Measurements from ENCODE around the gene USHBP1.

The USHBP1 gene

DNA sequence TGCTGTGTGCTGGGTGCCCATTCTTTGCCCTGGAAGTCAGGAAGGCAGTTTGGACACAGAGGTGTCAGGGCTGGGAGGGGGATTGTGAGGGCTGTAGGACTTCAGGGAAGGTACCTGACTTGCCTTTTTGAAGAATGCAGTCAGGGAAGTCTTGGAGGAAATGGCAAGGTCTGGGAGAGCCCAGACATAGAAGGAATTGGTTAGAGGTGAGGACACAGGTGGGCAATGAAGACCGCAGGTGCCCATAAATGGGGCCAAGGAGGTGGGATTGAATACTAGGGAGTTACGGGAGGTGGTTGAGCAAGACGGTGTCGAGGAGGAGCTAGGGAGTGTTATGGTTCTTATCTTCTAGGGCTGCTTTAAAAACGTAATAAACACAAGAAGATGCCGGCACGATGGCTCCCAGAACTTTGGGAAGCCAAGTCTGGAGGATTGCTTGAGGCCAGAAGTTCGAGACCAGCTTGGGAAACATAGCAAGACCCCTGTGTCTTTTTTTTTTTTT, 43.4 kb upstream of the USHBP1 start:
- no peak for DNase-seq (ENCODE audit: extremely low read depth, low read depth)
- TF ChIP-seq, protein P1, sequence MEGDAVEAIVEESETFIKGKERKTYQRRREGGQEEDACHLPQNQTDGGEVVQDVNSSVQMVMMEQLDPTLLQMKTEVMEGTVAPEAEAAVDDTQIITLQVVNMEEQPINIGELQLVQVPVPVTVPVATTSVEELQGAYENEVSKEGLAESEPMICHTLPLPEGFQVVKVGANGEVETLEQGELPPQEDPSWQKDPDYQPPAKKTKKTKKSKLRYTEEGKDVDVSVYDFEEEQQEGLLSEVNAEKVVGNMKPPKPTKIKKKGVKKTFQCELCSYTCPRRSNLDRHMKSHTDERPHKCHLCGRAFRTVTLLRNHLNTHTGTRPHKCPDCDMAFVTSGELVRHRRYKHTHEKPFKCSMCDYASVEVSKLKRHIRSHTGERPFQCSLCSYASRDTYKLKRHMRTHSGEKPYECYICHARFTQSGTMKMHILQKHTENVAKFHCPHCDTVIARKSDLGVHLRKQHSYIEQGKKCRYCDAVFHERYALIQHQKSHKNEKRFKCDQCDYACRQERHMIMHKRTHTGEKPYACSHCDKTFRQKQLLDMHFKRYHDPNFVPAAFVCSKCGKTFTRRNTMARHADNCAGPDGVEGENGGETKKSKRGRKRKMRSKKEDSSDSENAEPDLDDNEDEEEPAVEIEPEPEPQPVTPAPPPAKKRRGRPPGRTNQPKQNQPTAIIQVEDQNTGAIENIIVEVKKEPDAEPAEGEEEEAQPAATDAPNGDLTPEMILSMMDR (IDR thresholded peaks at IDR 0.05; ENCODE audit: low read depth, low read length, missing control alignments), result no peak
- no peak overlapping the region for H3K4me3 ChIP-seq (replicated peaks; ENCODE audit: low read depth, low read length)

DNA sequence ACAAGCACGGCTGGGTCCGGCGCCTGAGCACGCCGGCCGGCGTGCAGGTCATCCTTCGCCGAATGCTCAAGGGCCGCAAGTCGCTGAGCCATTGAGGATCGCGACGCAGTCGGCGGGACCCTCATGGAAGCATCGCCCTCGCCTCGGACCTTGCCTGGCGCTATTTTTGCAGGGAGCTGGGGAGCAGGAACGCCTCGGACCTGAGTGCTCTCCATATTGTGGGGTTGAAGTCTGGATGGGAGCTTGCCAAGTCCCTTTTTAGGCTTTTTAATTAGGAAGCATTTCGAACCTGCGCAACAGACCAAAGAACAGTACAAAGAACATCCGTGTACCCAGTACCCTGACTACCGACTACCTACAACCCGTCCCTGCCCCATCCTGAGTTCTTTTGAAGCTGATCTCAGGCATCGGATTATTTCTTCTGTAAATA, 41.8 kb upstream of the USHBP1 start:
- TF ChIP-seq, protein P1 (IDR thresholded peaks at IDR 0.05; ENCODE audit: low read depth, low read length, missing control alignments), result no peak
- peak overlapping the region; percentile 66 for H3K4me3 ChIP-seq (replicated peaks; ENCODE audit: low read depth, low read length)
- no peak for DNase-seq (ENCODE audit: extremely low read depth, low read depth)

DNA sequence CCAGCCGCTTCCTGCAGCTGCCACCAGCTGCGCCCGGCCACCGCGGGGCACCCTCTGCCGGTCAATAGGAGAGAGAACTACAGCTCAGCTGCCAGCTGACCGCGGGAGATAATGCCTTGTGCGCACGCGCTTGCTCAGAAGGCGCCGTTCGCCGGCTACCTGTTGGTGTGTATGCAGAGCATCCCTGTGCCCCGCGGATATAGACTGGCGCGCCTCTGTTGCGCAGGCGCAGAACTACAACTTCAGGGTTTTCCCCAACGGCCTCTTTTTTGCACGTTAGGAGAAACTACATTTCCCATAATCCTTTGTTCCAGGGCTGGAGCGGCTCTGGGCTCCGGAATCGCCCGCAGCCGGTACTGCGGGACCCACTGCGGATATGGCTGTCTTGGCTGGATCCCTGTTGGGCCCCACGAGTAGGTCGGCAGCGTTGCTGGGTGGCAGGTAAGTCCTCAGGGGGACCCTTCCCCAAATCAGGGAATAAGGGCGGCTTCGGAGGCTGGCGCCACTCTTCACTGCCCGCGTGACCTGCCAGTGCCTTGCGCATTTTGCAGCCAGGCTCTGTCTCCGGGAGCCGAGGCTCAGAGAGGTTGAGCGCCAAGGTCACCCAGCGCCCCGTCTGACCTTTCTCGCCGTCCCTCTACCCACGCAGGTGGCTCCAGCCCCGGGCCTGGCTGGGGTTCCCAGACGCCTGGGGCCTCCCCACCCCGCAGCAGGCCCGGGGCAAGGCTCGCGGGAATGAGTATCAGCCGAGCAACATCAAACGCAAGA, 41.2 kb upstream of the USHBP1 start, which contains the start of gene MRPL34:
Gene MRPL34 (plus strand): TSS at position 356 of the 768 bp plus-strand sequence. CDS start 21 bp downstream, at position 377.
- peak; percentile 97 for DNase-seq (ENCODE audit: extremely low read depth, low read depth)
- H3K4me3 ChIP-seq (replicated peaks; ENCODE audit: low read depth, low read length), result peak within 1 kb of the TSS; percentile 66
- TF ChIP-seq, protein P1 (IDR thresholded peaks at IDR 0.05; ENCODE audit: low read depth, low read length, missing control alignments), result peak; percentile 76

DNA sequence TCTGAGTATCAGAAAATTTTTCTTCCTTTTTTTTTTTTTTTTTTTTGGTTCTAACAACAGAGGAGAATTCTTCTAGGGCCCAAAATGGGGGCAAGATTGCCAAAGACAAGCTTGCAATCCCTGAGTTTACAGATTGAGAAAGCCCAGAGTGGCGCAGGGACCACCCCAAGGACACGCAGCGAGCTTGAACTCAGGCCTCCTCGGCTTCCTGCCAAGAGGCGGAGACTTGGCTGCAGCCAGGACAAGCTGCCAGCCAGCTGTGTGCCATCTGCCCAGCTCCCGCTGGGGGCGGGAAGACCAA, 40.6 kb upstream of the USHBP1 start:
- H3K4me3 ChIP-seq (replicated peaks; ENCODE audit: low read depth, low read length), result peak overlapping the region; percentile 66; the same call in 1 of the 2 replicates
- TF ChIP-seq, protein P1 (IDR thresholded peaks at IDR 0.05; ENCODE audit: low read depth, low read length, missing control alignments), result no peak
- DNase-seq (ENCODE audit: extremely low read depth, low read depth), result no peak

DNA sequence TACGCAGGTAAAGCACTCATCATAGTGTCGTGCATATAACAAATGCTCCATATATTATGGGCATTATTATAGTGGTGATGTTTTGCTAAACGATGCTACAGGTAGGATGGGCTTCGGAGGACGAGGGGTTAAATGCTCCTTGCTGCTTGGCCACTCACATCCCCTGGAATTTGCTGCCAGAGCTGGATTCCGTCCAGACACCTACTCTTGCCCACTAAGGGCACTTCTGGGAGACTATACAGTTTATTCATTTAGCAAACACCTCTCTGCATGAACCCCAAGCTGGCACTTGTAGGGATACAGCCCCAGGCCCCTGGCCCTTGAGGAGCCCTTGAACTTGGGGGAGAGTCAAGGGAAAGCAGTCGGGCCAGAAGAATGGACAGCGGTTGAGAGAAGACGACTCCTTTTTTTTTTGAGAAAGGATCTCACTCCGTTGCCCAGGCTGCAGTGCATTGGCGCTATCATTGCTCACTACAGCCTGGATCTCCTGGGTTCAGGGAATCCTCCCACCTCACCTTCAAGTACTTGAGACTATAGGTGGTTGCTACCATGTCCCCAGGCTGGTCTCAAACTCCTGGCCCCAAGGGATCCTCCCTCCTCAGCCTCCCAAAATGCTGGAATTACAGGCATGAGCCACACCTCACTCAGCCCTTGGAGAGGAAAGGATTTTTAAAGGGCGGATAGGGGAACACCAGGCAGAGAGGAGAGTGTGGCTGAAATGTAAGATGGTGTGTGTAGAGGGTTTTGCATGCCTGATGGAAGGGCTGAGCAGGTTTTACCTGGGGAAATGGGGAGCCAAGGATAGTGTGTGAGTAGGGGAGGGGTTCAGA, 40.1 kb upstream of the USHBP1 start:
- no peak overlapping the region; the same call in 1 of the 2 replicates for H3K4me3 ChIP-seq (replicated peaks; ENCODE audit: low read depth, low read length)
- no peak for DNase-seq (ENCODE audit: extremely low read depth, low read depth)
- TF ChIP-seq, protein P1 (IDR thresholded peaks at IDR 0.05; ENCODE audit: low read depth, low read length, missing control alignments), result no peak

DNA sequence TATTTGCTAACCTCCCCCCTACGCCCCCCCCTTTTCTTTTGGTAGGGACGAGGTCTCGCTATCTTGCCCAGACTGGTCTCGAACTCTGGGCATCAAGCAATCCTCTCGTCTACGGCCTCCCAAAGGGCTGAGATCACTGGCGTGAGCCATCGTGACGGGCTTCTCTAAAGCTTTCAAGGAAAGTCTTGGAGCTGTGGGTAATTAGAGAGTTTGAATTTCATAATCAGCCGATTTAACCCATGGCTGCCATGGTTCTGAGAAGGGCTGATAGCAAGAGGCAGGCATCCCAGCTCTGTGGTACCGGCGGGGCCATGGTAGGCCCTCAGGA, 39.4 kb upstream of the USHBP1 start:
- no peak for DNase-seq (ENCODE audit: extremely low read depth, low read depth)
- H3K4me3 ChIP-seq (replicated peaks; ENCODE audit: low read depth, low read length), result no peak overlapping the region
- TF ChIP-seq, protein P1 (IDR thresholded peaks at IDR 0.05; ENCODE audit: low read depth, low read length, missing control alignments), result no peak
